Thymus (tissue), 11 donors: ENCODE measurements around the gene MTA2. TPM values are rescaled to one million over a fixed set of nuclear protein-coding genes. Genes with fewer than 3 reads are reported as not detected.
"Not testable (repeated sequence)": the region's sequence is repeated elsewhere in the genome, so short reads cannot be mapped to it uniquely, and the experiment has no call there.

ENCODE experiments used
- DNase-seq, 9 donors: peaks; one replicate each; pipeline ENCODE4 v3.0.0-alpha.2; 2013; ENCODE audit warnings: low spot score in 9 of 9, low read depth in 6 of 9, missing footprints in 1 of 9
- H3K27ac ChIP-seq, 2 donors: one replicate each; pipeline ENCODE4 v1.5.1; 2013; ENCODE audit warnings: control low read depth in 1 of 2, low read depth in 1 of 2, low read length in 1 of 2, mild to moderate bottlenecking in 1 of 2, moderate library complexity in 1 of 2
- H3K27me3 ChIP-seq, 2 donors: one replicate each; pipeline ENCODE4 v1.5.1; 2013; ENCODE audit warnings: low read length in 1 of 2; ENCODE audit not compliant: control insufficient read depth in 2 of 2, insufficient read depth in 1 of 2
- H3K36me3 ChIP-seq, 2 donors: one replicate each; pipeline ENCODE4 v1.5.1; 2013; ENCODE audit warnings: low read length in 1 of 2, mild to moderate bottlenecking in 1 of 2, moderate library complexity in 1 of 2; ENCODE audit not compliant: control insufficient read depth in 2 of 2, insufficient read depth in 2 of 2
- H3K4me1 ChIP-seq, 2 donors: one replicate each; pipeline ENCODE4 v1.5.1; 2013; ENCODE audit warnings: low read length in 2 of 2; ENCODE audit not compliant: control insufficient read depth in 2 of 2, insufficient read depth in 2 of 2
- H3K4me3 ChIP-seq, 2 donors: one replicate each; pipeline ENCODE4 v1.5.1; 2013; ENCODE audit warnings: low read length in 2 of 2, control low read depth in 1 of 2, mild to moderate bottlenecking in 1 of 2
- H3K9me3 ChIP-seq, 2 donors: one replicate each; pipeline ENCODE4 v1.5.1; 2013; ENCODE audit warnings: low read length in 1 of 2, mild to moderate bottlenecking in 1 of 2; ENCODE audit not compliant: control insufficient read depth in 2 of 2, insufficient read depth in 1 of 2
- WGBS: extraction: QIAGEN DNeasy Blood & Tissue Kit; methylation state at CpG from one replicate; pipeline ENCODE4 v1.1.7; 2013; 5-methylcytosine and 5-hydroxymethylcytosine counted together
- polyA plus RNA-seq: library from polyadenylated mRNA; stranded (reverse); fragments of 200-250 nt; gene quantifications from one replicate; pipeline ENCODE4 v1.2.3, GENCODE V29; 2013
- total RNA-seq: library from RNA; stranded (reverse); fragments of 120-200 nt; gene quantifications from one replicate; pipeline ENCODE4 v1.2.4, GENCODE V29; 2013
- donor health status: healthy.

Gene MTA2
- total and polyA plus RNA-seq, 2 donors: 79.3 to 121 TPM

GRCh38 chr11:62566247-62566646 lies 35.4 kb downstream of the MTA2 start:
- Histone ChIP-seq H3K27me3 (no peaks in the 10 kb centered on the region), H3K27ac (peak overlapping the region in 1 of 2 donors; percentile 13), H3K9me3 (no peaks in the 10 kb centered on the region), H3K4me1 (no peaks in the 10 kb centered on the region), H3K36me3 (peaks cover 49 to 87% of the 10 kb centered on the region in 2 donors), H3K4me3 (no peak overlapping the region)
- WGBS: 98% methylated on average over 8 of the region's 8 CpGs
- DNase-seq: no peak

- no peak for DNase-seq
- Histone ChIP-seq H3K27ac (no peak overlapping the region), H3K4me1 (no peaks in the 10 kb centered on the region), H3K9me3 (no peaks in the 10 kb centered on the region), H3K4me3 (no peak overlapping the region), H3K36me3 (peaks cover 48 to 84% of the 10 kb centered on the region in 2 donors), H3K27me3 (no peaks in the 10 kb centered on the region)
- WGBS: 96% methylated on average over 5 of the region's 5 CpGs
Observed at GRCh38 chr11:62565100-62565802, 36.4 kb downstream of the MTA2 start.

- Histone ChIP-seq H3K36me3 (peaks cover 54 to 78% of the 10 kb centered on the region in 2 donors), H3K4me1 (peaks cover 7 to 12% of the 10 kb centered on the region in 2 donors)
- not testable (repeated sequence) for H3K4me3 ChIP-seq, H3K9me3 ChIP-seq, DNase-seq, H3K27ac ChIP-seq, H3K27me3 ChIP-seq
- WGBS: 95% methylated on average over 3 of the region's 3 CpGs
Observed at GRCh38 chr11:62561677-62562230, 39.9 kb downstream of the MTA2 start.

GRCh38 chr11:62560566-62561103 lies 41.0 kb downstream of the MTA2 start:
- no peaks in the 10 kb centered on the region for H3K27me3 ChIP-seq
- WGBS: 90% methylated on average over 2 of the region's 2 CpGs
- H3K4me3 ChIP-seq: no peak overlapping the region
- peaks cover 18 to 24% of the 10 kb centered on the region in 2 donors for H3K4me1 ChIP-seq
- peaks cover 44 to 67% of the 10 kb centered on the region in 2 donors for H3K36me3 ChIP-seq
- H3K27ac ChIP-seq: peak overlapping the region; percentile 40 to 45
- no peaks in the 10 kb centered on the region for H3K9me3 ChIP-seq
- peak in 2 of 9 donors; percentile 46 to 67 for DNase-seq

GRCh38 chr11:62559626-62560025 lies 42.0 kb downstream of the MTA2 start:
- not testable (repeated sequence) for H3K27me3 ChIP-seq, H3K27ac ChIP-seq, H3K9me3 ChIP-seq, H3K4me3 ChIP-seq, DNase-seq
- 91% methylated on average over 5 of the region's 5 CpGs for WGBS
- Histone ChIP-seq H3K4me1 (peaks cover 27 to 34% of the 10 kb centered on the region in 2 donors), H3K36me3 (peaks cover 42 to 57% of the 10 kb centered on the region in 2 donors)

GRCh38 chr11:62559204-62559603 lies 42.5 kb downstream of the MTA2 start:
- no peak overlapping the region for H3K4me3 ChIP-seq
- WGBS: 94% methylated on average over 8 of the region's 8 CpGs
- no peak overlapping the region for H3K27ac ChIP-seq
- DNase-seq: no peak
- H3K9me3 ChIP-seq: no peaks in the 10 kb centered on the region
- peaks cover 31 to 38% of the 10 kb centered on the region in 2 donors for H3K4me1 ChIP-seq
- peaks cover 42 to 57% of the 10 kb centered on the region in 2 donors for H3K36me3 ChIP-seq
- H3K27me3 ChIP-seq: no peaks in the 10 kb centered on the region

GRCh38 chr11:62558669-62559068 lies 43.0 kb downstream of the MTA2 start:
- 95% methylated on average over 9 of the region's 9 CpGs for WGBS
- Histone ChIP-seq H3K9me3 (no peaks in the 10 kb centered on the region), H3K27ac (peak overlapping the region; percentile 36 to 53), H3K27me3 (no peaks in the 10 kb centered on the region), H3K36me3 (peaks cover 37 to 52% of the 10 kb centered on the region in 2 donors), H3K4me3 (no peak overlapping the region), H3K4me1 (peaks cover 31 to 43% of the 10 kb centered on the region in 2 donors)
- no peak for DNase-seq

- no peak overlapping the region for H3K4me3 ChIP-seq
- H3K27ac ChIP-seq: peak overlapping the region; percentile 88 to 97
- no peaks in the 10 kb centered on the region for H3K9me3 ChIP-seq
- peaks cover 31 to 39% of the 10 kb centered on the region in 2 donors for H3K36me3 ChIP-seq
- DNase-seq: peak in 1 of 9 donors; percentile 49
- 15% methylated on average over 3 of the region's 3 CpGs for WGBS
- peaks cover 42 to 59% of the 10 kb centered on the region in 2 donors for H3K4me1 ChIP-seq
- H3K27me3 ChIP-seq: no peaks in the 10 kb centered on the region
Observed at GRCh38 chr11:62556875-62557631, 44.6 kb downstream of the MTA2 start.
